Mesenchymal stem cell (in vitro differentiated cells and primary cell): Measurements from ENCODE around the gene PRKG1.

Experiments
- DNase-seq: peaks from one replicate; pipeline ENCODE4 v3.0.0-alpha.2; 2013
- H2AFZ ChIP-seq: one replicate; pipeline ENCODE4 v1.6.1; 2013; ENCODE audit warnings: low read depth, mild to moderate bottlenecking, control low read depth, inconsistent platforms, low read length, moderate library complexity
- H2AK5ac ChIP-seq: 2 replicates; pipeline ENCODE4 v1.6.1; 2013; ENCODE audit warnings: low read length, moderate library complexity, mild to moderate bottlenecking, inconsistent platforms; ENCODE audit not compliant: severe bottlenecking
- H2BK120ac ChIP-seq: one replicate; pipeline ENCODE4 v1.6.1; 2013; ENCODE audit warnings: low read depth, mild to moderate bottlenecking, inconsistent platforms, low read length, moderate library complexity
- H2BK12ac ChIP-seq, 2 experiments: one replicate each; pipeline ENCODE4 v1.6.1; 2013; ENCODE audit warnings: inconsistent platforms in 2 of 2, low read length in 2 of 2, mild to moderate bottlenecking in 2 of 2, moderate library complexity in 2 of 2, control low read depth in 1 of 2
- H2BK15ac ChIP-seq: one replicate; pipeline ENCODE4 v1.6.1; 2013; ENCODE audit warnings: mild to moderate bottlenecking, low read depth, inconsistent platforms; ENCODE audit not compliant: poor library complexity, severe bottlenecking
- H2BK5ac ChIP-seq: 2 replicates; pipeline ENCODE4 v1.6.1; 2013; ENCODE audit warnings: low read depth, mild to moderate bottlenecking, low read length, control low read depth, inconsistent platforms; ENCODE audit not compliant: poor library complexity, severe bottlenecking
- H3K14ac ChIP-seq, 2 experiments: one replicate each; pipeline ENCODE4 v1.6.1; 2013; ENCODE audit warnings: inconsistent platforms in 2 of 2, low read length in 2 of 2, control low read depth in 1 of 2, mild to moderate bottlenecking in 1 of 2, moderate library complexity in 1 of 2
- H3K18ac ChIP-seq, 2 experiments: one replicate each; pipeline ENCODE4 v1.6.1; 2013; ENCODE audit warnings: inconsistent platforms in 2 of 2, low read length in 2 of 2, control low read depth in 1 of 2, low read depth in 1 of 2, mild to moderate bottlenecking in 1 of 2
- H3K23ac ChIP-seq, 2 experiments: one replicate each; pipeline ENCODE4 v1.6.1; 2013; ENCODE audit warnings: inconsistent platforms in 2 of 2, low read length in 2 of 2, mild to moderate bottlenecking in 2 of 2, moderate library complexity in 2 of 2, control low read depth in 1 of 2
- H3K27ac ChIP-seq: 2 replicates; pipeline ENCODE4 v1.5.1; 2013; ENCODE audit warnings: mild to moderate bottlenecking, moderate library complexity, low read length, control low read depth, inconsistent platforms; ENCODE audit not compliant: poor library complexity, severe bottlenecking
- H3K27me3 ChIP-seq, 2 experiments: 2 replicates each; pipeline versions ENCODE4 v1.6.1 to v1.7.0; 2013; ENCODE audit warnings: low read length in 2 of 2, mild to moderate bottlenecking in 2 of 2, moderate library complexity in 2 of 2, control low read depth in 1 of 2, inconsistent platforms in 1 of 2; ENCODE audit not compliant: control insufficient read depth in 1 of 2, insufficient read depth in 1 of 2
- H3K36me3 ChIP-seq, 2 experiments: 2 replicates each; pipeline versions ENCODE4 v1.6.1 to v1.7.0; 2013; ENCODE audit warnings: low read length in 2 of 2, control low read depth in 1 of 2, inconsistent platforms in 1 of 2, low read depth in 1 of 2, mild to moderate bottlenecking in 1 of 2; ENCODE audit not compliant: insufficient read depth in 2 of 2, control insufficient read depth in 1 of 2
- H3K4ac ChIP-seq, 2 experiments: one replicate each; pipeline ENCODE4 v1.6.1; 2013; ENCODE audit warnings: inconsistent platforms in 2 of 2, low read length in 2 of 2, mild to moderate bottlenecking in 2 of 2, moderate library complexity in 2 of 2, control low read depth in 1 of 2, low read depth in 1 of 2
- H3K4me1 ChIP-seq: 2 replicates; pipeline ENCODE4 v1.6.1; 2013; ENCODE audit warnings: low read depth, low read length, control low read depth; ENCODE audit not compliant: control insufficient read depth, insufficient read depth
- H3K4me2 ChIP-seq: 2 replicates; pipeline ENCODE4 v1.6.1; 2013; ENCODE audit warnings: low read length, mild to moderate bottlenecking, inconsistent platforms; ENCODE audit not compliant: poor library complexity, severe bottlenecking
- H3K4me3 ChIP-seq, 2 experiments: 2 replicates each; pipeline versions ENCODE4 v1.5.1 to v1.7.0; 2013; ENCODE audit warnings: low read length in 2 of 2, mild to moderate bottlenecking in 2 of 2, control low read depth in 1 of 2, low read depth in 1 of 2; ENCODE audit not compliant: insufficient read depth in 1 of 2
- H3K79me1 ChIP-seq: replicated peaks from 2 replicates; pipeline ENCODE4 v1.6.1; 2013; ENCODE audit warnings: mild to moderate bottlenecking, control low read depth, low read length, inconsistent platforms; ENCODE audit not compliant: poor library complexity, severe bottlenecking
- H3K9ac ChIP-seq: 2 replicates; pipeline ENCODE4 v1.7.0; 2013; ENCODE audit warnings: mild to moderate bottlenecking, low read length, moderate library complexity
- H3K9me3 ChIP-seq: 2 replicates; pipeline ENCODE4 v1.7.0; 2013; ENCODE audit warnings: mild to moderate bottlenecking, low read length; ENCODE audit not compliant: control insufficient read depth
- H4K8ac ChIP-seq: one replicate; pipeline ENCODE4 v1.6.1; 2013; ENCODE audit warnings: inconsistent platforms, mild to moderate bottlenecking, low read length, moderate library complexity
- H4K91ac ChIP-seq: one replicate; pipeline ENCODE4 v1.6.1; 2013; ENCODE audit warnings: mild to moderate bottlenecking, low read length, inconsistent platforms
- WGBS: methylation state at CpG from one replicate; pipeline ENCODE4 v1.1.7; 2013; ENCODE audit warnings: mixed read lengths; 5-methylcytosine and 5-hydroxymethylcytosine counted together

Gene PRKG1

DNA sequence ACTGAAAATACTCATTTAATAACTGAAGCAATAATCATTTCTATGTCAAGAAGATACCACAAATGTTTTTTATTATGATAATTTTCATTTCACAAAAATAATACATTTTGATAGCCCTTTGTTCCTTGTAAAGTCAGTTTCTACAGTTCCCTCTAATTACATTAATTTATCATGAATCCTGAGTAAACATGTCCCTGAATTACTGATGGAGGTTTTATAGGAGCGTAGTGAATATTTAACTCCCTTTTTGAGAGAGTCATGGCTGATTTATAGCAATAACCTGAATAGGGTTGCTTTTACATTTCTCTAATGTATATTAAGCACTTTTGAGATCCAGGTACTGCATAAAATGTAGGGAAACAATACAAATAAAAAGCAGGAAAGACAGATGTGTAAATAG, 1023.8 kb downstream of the PRKG1 start:
- Histone ChIP-seq H3K27me3 (no peaks in the 10 kb centered on the region), H3K79me1 (no peaks in the 10 kb centered on the region)

DNA sequence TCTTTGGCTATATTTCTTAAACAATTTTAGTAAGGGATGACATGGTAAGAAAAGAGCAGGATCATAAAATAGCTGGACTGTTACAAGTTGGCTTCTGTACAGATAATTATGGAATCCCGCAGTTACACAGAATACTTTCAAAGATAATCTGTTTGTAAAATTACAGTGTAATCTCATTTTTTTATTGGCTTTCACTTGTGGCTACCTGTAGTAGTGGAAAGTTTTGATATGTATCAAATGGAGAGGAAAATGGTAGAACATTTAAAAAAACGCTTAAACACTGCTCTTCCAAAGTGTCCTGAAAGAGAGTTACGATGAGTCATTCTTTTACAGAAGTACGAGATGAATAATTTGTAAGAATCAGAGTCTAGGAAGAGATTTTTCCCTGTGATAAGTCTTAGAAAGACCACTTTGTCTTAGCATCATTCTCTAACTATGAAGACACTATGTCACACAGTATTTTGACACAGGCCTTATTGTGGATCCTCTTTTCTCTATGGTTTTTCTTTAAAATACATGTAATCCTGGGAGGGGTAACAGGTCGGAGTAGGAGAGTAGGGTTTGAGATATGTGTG, 1024.8 kb downstream of the PRKG1 start:
- Histone ChIP-seq H3K4me2 (no peak overlapping the region), H3K27me3 (no peaks in the 10 kb centered on the region), H3K27ac (no peak overlapping the region), H3K4me1 (no peaks in the 10 kb centered on the region), H2BK12ac (no peak overlapping the region), H2BK5ac (no peak overlapping the region), H2BK15ac (no peak overlapping the region), H3K36me3 (no peaks in the 10 kb centered on the region), H4K8ac (no peak overlapping the region), H3K9ac (no peak overlapping the region), H3K23ac (no peak overlapping the region), H3K4me3 (no peak overlapping the region), H3K18ac (no peak overlapping the region), H2AFZ (no peak overlapping the region), H3K79me1 (no peaks in the 10 kb centered on the region), H4K91ac (no peak overlapping the region), H3K4ac (no peak overlapping the region), H3K9me3 (no peaks in the 10 kb centered on the region), H2AK5ac (no peak overlapping the region), H2BK120ac (no peak overlapping the region), H3K14ac (no peak overlapping the region)
- 81% methylated on average over 3 of the region's 5 CpGs for WGBS
- no peak for DNase-seq

More for the DNA sequence above, 1023.8 kb downstream of the PRKG1 start:
- Histone ChIP-seq H4K8ac (no peak overlapping the region), H3K36me3 (no peaks in the 10 kb centered on the region), H2BK15ac (no peak overlapping the region), H2BK120ac (no peak overlapping the region), H3K4me2 (no peak overlapping the region), H3K14ac (no peak overlapping the region), H3K18ac (no peak overlapping the region), H3K4me1 (no peaks in the 10 kb centered on the region), H3K4ac (no peak overlapping the region), H3K9me3 (no peaks in the 10 kb centered on the region), H3K23ac (no peak overlapping the region), H2BK5ac (no peak overlapping the region), H2AFZ (no peak overlapping the region), H3K4me3 (no peak overlapping the region), H3K9ac (no peak overlapping the region), H2BK12ac (no peak overlapping the region), H2AK5ac (no peak overlapping the region), H4K91ac (no peak overlapping the region), H3K27ac (no peak overlapping the region)
- no CpG with 5 or more reads among the region's 1 CpG for WGBS
- no peak for DNase-seq

DNA sequence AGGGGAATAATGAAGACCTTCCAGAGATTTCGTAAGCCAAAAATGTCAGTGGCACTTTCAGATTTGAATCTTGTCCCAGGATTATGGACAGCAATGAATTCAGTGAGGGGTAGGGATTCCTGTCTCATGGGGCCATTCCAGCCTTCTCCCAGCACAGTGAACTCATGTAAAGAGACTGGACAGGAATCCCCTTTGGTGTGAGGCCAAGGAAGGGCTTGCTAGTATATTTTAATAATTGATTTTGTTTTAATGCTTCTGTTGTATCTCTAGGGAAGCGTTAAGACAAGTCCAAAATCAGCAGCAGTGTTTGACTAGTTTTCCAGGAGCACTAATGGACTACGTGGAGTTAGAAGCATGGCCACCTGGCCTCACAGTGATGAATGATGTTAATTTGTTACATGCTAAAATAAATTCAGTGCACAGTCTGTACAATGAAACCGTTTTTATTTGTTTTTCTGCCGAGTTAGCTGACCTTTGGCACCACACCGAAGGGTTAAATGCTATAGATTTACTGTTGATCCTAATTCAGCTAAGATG, 1025.8 kb downstream of the PRKG1 start:
- Histone ChIP-seq H3K27me3 (no peaks in the 10 kb centered on the region), H3K4me1 (no peaks in the 10 kb centered on the region), H4K8ac (no peak overlapping the region), H3K9ac (no peak overlapping the region), H3K23ac (no peak overlapping the region), H3K14ac (no peak overlapping the region), H3K9me3 (no peaks in the 10 kb centered on the region), H3K4me3 (no peak overlapping the region), H3K79me1 (no peaks in the 10 kb centered on the region), H2AK5ac (no peak overlapping the region), H2BK120ac (no peak overlapping the region), H3K27ac (no peak overlapping the region), H4K91ac (no peak overlapping the region), H2BK5ac (no peak overlapping the region), H3K4ac (no peak overlapping the region), H3K18ac (no peak overlapping the region), H3K36me3 (no peaks in the 10 kb centered on the region), H2BK15ac (no peak overlapping the region), H3K4me2 (no peak overlapping the region), H2AFZ (no peak overlapping the region), H2BK12ac (no peak overlapping the region)
- WGBS = 83% methylated on average over 6 of the region's 6 CpGs
- DNase-seq = no peak

DNA sequence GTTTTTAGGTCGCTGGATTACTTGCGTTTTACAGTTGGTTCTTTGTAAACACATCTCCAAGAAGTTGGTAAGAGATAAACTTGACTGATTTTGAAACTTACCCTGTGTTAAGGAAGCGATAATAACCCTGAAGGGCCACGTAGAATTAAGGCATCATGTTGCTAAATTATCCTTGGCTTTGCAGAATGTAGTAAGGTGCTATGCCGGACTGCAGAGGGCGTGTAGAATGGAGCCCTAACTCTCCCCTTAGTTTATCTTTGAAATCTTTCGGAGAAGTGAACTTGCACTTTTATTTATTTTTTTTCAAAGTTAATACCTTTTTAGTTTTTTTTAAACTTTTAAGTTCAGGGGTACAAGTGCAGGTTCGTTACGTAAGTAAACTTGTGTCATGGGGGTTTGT, 1031.0 kb downstream of the PRKG1 start:
- no peak overlapping the region for H2BK15ac ChIP-seq
- no peaks in the 10 kb centered on the region for H3K27me3 ChIP-seq
- H2BK12ac ChIP-seq = no peak overlapping the region
- H2BK5ac ChIP-seq = no peak overlapping the region
- H3K36me3 ChIP-seq = no peaks in the 10 kb centered on the region
- H2AFZ ChIP-seq = no peak overlapping the region
- no peak overlapping the region for H4K91ac ChIP-seq
- no peak overlapping the region for H3K27ac ChIP-seq
- DNase-seq = no peak
- no peak overlapping the region for H2BK120ac ChIP-seq
- no peak overlapping the region for H3K18ac ChIP-seq
- H3K79me1 ChIP-seq = no peaks in the 10 kb centered on the region
- no peak overlapping the region for H3K4me3 ChIP-seq
- no peak overlapping the region for H3K4ac ChIP-seq
- H4K8ac ChIP-seq = no peak overlapping the region
- 95% methylated on average over 4 of the region's 9 CpGs for WGBS
- no peaks in the 10 kb centered on the region for H3K4me1 ChIP-seq
- no peak overlapping the region for H2AK5ac ChIP-seq
- H3K9me3 ChIP-seq = no peaks in the 10 kb centered on the region
- no peak overlapping the region for H3K23ac ChIP-seq
- H3K4me2 ChIP-seq = no peak overlapping the region
- no peak overlapping the region for H3K14ac ChIP-seq
- no peak overlapping the region for H3K9ac ChIP-seq
